HG03460 (cell line): ENCODE measurements around the gene ZFHX2.
"Not testable (repeated sequence)": the region's sequence is repeated elsewhere in the genome, so short reads cannot be mapped to it uniquely, and the experiment has no call there.

Experiments used
- ATAC-seq: cut with Tn5 transposase; IDR thresholded peaks from one replicate; pipeline ENCODE4 v1.9.1; 2021; ENCODE audit not compliant: unreplicated experiment

Gene ZFHX2

GRCh38 chr14:23544511-23545447 is 6.8 kb downstream of the ZFHX2 start:
- ATAC-seq = no peak

- no peak for ATAC-seq
These were observed 8.2 kb downstream of the ZFHX2 start for GRCh38 chr14:23543403-23543802.

GRCh38 chr14:23542261-23542660 is 9.3 kb downstream of the ZFHX2 start:
- ATAC-seq = no peak

DNA sequence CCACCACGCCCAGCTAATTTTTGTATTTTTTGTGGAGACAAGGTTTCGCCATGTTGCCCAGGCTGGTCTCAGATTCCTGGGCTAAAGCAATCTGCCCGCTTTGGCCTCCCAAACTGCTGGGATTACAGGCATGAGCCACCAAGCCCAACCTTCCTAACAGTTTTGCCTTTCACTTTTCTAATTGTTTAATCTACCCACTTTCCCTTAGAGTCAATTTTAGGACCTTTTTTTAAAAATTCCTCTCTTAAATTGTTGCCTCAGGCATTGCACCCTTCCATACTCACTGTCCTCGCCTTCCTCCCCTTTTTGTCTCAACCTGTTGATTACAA is 11.5 kb downstream of the ZFHX2 start:
- no peak for ATAC-seq

DNA sequence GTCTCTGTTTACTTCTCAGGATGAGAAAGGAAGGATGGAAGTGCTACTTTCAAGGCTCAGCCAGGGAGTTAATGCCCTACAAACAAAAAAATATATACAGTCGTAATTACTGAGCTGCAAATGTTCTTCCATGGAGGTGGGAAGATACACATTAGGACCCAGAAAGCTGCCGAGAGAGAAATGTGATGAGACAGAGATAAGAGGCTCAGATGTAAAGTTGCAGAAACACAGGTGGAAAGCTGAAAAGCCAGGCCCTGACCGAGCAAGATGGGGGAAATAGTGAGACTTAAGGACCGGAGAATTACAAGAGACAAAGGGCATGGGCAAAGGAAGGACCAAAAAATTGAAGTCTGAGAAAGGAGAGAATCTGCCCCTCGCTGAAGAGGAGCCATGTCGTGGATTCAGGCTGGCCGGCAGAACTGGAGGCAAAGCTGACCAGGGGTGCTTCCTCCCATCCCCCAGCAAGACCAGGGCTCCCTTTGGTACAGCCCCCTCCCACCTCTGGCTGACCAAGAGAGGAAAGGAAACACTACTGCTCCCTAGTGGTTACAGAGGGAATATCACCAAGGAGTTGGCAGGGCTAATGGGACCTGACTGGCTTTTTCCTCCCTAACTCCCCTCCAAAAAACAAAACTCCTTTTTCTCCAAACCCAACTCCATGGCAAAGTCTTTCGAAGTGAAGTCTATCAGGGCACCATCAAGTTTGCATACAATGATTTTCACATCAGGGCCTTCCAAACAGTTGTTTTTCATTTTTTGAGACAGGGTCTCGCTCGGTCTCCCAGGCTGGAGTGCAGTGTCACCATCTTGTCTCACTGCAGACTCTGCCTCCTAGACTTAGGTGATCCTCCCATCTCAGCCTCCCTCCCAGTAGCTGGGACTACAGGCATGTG is 12.1 kb downstream of the ZFHX2 start:
- no peak for ATAC-seq

GRCh38 chr14:23538785-23539184 is 12.8 kb downstream of the ZFHX2 start:
- ATAC-seq = no peak

DNA sequence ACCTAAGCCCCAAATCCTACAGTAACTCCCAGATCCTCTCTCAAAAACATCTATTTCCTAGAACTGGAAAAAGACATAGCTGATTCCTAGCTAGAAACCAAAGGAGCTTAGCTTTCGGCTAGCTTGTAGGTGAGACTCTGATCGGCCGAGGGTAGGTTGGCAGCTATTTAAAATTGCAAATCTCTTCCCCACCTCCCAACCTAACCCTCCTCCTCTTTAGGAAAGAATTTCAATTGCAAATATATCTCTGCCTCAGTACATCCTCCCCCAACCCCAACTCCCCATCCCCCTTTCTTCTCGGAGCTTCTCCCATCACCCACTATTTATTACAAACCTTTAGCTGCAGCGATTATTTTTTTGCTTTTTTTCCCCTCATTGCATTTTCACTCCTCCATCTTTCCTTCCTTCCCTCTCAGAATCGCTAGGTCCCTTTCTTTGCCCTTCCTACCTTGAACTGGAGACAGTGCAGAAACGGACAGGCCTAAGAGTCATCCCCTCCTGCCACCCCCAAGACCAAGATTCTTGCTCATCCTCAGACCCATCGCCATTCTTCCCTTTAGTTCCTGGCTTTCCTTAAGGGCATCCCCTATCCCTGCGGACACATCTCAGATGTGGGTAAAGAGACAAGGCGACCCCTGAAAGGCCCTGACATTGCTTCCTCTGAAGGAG is 13.4 kb downstream of the ZFHX2 start:
- no peak for ATAC-seq

DNA sequence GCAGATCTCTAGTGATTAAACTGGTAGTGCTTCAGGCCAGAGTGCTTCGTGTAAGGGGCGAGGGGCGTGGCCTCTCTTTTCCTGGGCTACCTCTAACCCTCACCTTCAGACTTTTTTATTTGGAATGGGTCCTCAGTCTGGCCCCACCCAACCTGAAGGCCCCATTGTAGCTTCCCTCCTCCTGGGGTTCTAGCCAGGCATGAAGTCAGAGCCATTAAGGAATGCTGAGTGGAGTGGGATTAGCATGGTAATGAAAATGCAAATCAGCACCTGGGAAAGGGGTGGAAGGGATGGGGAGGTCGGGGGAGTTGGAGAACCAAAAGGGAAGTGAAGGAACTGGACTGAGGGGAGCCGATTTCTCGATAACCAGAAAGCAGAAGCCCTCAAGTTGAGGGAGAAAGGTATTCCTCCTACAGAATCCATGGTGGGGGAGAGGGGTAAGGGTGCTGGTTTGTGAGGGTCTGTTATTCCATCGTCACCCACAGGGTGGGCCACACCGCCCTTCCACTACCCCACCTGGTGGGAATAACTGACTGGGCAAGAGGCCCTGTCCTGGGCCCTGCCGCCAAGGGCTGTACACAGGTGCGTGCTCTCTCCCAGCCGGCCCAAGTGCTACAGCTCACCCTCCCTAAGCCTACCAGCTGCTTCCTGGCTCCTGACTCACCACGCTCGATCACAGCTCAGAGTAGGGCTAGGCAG is 14.1 kb downstream of the ZFHX2 start:
- no peak for ATAC-seq

DNA sequence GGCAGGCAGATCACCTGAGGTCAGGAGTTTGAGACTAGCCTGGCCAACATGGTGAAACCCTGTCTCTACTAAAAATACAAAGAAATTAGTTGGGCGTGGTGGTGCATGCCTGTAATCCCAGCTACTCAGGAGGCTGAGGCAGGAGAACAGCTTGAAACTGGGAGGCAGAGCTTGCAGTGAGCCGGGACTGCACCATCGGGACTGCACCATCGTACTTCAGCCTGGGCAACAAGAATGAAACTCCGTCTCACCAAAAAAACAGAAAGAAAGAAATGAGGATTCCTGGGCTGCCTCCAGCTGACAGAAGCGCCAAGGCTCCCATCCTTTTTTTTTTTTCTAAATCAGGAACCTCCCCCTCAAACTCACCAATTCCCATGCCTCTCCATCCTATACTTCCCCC is 14.7 kb downstream of the ZFHX2 start:
- not testable (repeated sequence) for ATAC-seq

DNA sequence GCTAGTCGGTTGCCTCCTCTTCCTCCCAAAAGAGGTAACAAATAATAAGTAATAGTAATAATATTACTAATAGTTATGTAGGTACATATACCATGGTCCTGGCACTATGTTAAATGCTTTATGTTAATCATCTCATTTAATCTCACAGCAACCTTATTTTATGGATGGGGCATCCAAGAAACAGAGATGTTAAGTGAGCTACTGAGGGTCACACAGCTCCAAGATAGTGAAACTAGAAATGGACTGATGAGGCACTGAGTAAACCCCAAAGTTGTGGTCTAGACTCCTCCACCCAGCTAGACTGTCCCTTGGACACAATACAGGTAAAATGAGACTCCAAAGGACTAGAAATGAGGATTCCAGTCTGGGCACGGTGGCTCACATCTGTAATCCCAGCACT is 15.1 kb downstream of the ZFHX2 start:
- ATAC-seq = no peak

GRCh38 chr14:23535943-23536342 is 15.6 kb downstream of the ZFHX2 start:
- ATAC-seq = no peak

GRCh38 chr14:23533652-23534435 is 17.7 kb downstream of the ZFHX2 start:
- ATAC-seq = no peak

GRCh38 chr14:23532658-23533057 is 18.9 kb downstream of the ZFHX2 start:
- ATAC-seq = no peak

DNA sequence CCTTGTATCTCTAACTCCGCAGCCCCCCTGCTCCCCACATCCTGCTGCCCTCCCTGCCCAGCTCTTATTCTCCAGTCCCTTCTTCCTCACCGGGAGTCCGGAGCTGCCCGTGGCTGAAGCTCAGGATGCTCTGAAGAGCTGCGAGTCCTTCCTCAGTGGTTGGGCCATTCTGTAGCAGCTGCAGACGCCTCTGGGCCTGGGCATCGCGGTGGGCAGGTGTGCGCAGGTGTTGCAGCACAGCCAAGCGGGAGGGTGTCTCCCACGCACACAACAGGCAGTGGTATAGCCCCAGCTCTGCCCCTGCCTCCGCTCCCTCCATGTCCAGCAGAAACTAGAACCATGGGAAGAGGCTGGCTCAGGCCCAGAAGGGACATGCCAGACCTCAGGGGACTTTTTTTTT is 20.2 kb downstream of the ZFHX2 start:
- no peak for ATAC-seq

DNA sequence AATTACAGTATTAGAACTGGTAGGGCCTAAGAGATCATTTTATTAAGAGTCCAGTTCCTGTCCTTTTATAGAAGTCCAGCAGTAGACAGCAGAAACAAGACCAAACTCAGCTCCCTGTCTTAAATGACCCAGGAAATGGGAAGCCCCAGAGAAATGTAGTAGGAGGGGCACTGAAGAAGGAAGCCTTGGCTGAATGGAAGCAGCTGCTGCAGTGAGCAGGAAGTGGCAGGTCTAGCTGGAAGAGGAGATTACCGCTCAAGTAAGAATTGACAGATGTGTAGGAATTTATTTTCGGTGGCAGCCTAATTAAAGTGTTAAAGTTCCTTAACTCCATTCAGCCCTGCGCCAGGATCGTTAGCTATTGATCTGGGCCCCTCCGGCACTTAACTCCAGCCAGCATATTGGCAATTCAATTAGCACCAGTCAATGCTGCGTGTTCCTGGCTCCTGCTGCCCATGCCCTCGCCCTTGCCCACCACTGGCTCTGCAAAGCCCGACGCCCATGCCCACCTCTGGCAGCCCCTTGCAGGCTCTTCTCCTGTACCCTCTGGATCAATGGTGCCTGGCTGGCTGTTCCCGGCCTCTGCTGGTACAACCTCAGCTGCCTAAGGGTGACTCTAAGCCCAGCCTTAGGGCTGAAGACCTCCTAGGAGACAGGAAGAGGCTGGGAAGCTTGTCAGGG is 21.1 kb downstream of the ZFHX2 start:
- no peak for ATAC-seq

DNA sequence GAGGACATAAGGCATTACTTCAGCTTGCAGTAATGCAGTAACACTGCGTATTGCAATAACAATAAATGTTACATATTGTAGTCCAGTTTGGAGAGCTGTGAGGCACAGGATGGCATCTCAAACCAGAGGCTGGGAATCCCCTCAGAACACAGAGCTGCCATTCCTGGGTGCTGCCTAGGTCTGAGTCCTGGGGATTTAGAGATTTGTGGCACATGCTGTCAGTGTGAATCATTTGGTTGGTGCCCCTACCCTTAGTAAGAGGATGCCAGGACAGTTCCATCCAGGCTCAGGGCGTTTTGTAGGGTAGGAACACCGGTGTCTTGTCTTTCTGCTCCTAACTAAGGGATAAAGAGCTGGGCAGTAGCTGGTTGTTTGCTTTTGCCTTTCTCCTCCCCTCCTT is 22.5 kb downstream of the ZFHX2 start:
- ATAC-seq = no peak

DNA sequence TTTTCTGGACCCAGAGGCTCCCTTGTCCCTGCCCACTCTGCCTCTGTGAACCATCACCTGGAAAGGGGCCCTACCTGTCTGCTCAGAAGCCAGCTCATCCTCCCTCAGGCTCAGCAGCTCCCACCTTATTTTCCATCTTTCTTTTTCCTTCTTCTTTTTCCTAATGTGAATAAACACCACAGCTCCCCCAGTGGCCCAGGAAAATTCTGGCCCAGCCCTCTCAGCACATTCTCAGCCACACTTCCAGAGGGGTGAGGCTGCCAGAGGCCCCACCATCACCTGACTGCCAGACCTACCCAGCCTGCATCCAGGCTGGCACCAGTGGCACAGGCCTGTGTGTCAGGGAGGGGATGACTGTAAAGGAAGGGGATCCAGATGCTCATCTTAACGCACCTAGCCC is 23.0 kb downstream of the ZFHX2 start:
- no peak for ATAC-seq

DNA sequence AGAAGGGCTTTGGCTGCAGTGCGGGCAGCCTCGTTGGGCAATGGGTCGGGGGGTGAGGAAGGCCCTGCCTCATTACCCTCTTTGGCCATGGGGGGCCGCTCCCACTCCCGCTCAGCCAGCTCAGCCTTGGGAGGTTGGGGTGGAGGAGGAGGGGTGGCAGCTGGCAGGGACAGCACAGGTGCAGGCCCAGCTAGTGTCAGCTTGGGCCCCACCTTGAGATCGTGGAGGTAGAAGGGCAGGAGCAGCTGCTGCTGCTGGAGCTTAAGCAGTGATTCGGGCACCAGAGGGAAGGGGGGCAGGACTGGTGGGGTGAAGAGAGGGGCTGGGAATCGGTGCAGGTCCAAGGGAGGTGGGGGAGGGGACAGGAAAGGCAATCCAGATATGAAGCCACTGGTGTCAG is 26.0 kb downstream of the ZFHX2 start:
- no peak for ATAC-seq

DNA sequence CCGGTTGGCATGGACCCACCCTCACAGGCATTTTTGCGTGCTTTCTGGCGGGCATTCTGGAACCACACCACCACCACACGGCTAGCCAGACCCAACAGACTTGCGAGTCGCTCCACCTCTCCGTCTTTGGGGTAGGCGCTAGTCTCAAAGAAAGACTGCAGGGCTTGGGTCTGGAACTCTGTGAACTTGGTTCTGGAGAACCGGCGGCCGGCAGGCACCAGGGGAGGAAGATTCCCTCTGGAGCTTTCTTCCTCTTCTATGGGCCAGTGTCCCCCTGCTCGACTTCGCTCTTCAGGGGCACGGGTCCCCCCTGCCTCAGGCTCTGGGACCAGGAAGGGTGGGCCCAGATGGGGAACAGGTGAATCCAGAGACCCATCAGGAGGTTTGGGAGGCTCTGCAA is 26.6 kb downstream of the ZFHX2 start:
- no peak for ATAC-seq
